A204.1 (cell line): ENCODE results near the gene ZNF385A.
"Not testable (repeated sequence)": the region's sequence is repeated elsewhere in the genome, so short reads cannot be mapped to it uniquely, and the experiment has no call there.

ENCODE experiments used
- FAIRE-seq: peaks from 2 replicates; lab custom pipeline; 2012; peaks lifted over from hg19 to GRCh38; lab: Jason Lieb, UNC

The ZNF385A gene

DNA sequence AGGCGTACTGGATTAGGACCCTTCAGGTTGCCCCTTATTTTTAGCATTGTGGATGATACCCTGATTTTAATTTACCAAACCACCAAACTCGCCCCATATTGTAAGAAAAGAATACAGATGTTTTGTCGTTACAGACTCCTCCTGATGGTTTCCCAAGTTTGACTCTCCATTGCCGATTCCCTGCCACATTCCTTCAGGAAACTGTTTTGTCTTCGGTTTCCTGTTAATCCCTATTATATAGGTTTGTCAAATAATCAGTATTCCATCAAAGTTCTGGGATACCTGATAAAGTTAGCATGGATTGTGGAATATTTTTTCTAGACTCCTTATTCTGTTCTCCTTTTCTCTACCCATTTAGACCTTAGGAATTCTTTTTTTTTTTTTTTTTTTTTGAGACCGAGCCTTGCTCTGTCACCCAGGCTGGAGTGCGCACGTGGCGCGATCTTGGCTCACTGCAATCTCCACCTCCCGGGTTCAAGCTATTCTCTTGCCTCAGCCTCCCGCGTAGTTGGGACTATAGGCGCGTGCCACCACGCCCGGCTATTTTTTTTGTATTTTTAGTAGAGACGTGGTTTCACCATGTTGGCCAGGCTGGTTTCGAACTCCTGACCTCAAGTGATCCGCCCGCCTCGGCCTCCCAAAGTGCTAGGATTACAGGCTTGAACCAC, 59.0 kb downstream of the ZNF385A start:
- not testable (repeated sequence) for FAIRE-seq

- FAIRE-seq: peak; percentile 98
Measured at GRCh38 chr12:54324617-54325441, 59.7 kb downstream of the ZNF385A start, which contains the start of gene COPZ1. Gene COPZ1 (plus strand): TSS chr12:54325131. CDS start chr12:54325164, 33 bp downstream.

- no peak for FAIRE-seq
Measured at GRCh38 chr12:54321363-54321762, 63.2 kb downstream of the ZNF385A start.
